Activated CD8-positive, alpha-beta T cell treated with anti-CD3 and anti-CD28 coated beads for 36 hours (primary cell): Measurements from ENCODE around the gene GEMIN5. TPM values are rescaled to one million over a fixed set of nuclear protein-coding genes. Genes with fewer than 3 reads are reported as not detected.
A peak's percentile ranks its signal among the peaks of the same experiment; 100 is the strongest.
"Not testable (repeated sequence)": the region's sequence is repeated elsewhere in the genome, so short reads cannot be mapped to it uniquely, and the experiment has no call there.

Source experiments
- ATAC-seq: fragments of 200-7000 bp; cut with Tn5 transposase; one replicate; pipeline ENCODE4 v1.10.0; 2021; ENCODE audit warnings: mild to moderate bottlenecking, moderate library complexity
- CTCF ChIA-PET: fragments of 350-600 bp; sonication (Branson Sonifier 250); formaldehyde crosslinking; loops from one replicate; lab custom pipeline; 2021; ENCODE audit warnings: antibody characterized with exemption; lab: Charles Lee
- POLR2A ChIA-PET: fragments of 350-600 bp; sonication (Branson Sonifier 250); formaldehyde crosslinking; loops from one replicate; lab custom pipeline; 2021; ENCODE audit warnings: antibody characterized with exemption; lab: Charles Lee
- DNase-seq: peaks from one replicate; pipeline ENCODE4 v3.0.0-alpha.2; 2020
- H3K27ac Mint-ChIP-seq: one replicate; pipeline ENCODE4 v1.8.0; 2021; ENCODE audit warnings: mild to moderate bottlenecking, mixed read lengths
- H3K27me3 Mint-ChIP-seq: one replicate; pipeline ENCODE4 v1.8.0; 2021; ENCODE audit warnings: mixed read lengths
- H3K36me3 Mint-ChIP-seq: one replicate; pipeline ENCODE4 v1.8.0; 2021; ENCODE audit warnings: low read depth, mixed read lengths
- H3K4me1 Mint-ChIP-seq: one replicate; pipeline ENCODE4 v1.8.0; 2021; ENCODE audit warnings: low read depth, mixed read lengths
- H3K4me3 Mint-ChIP-seq: one replicate; pipeline ENCODE4 v1.8.0; 2021; ENCODE audit warnings: mild to moderate bottlenecking, moderate library complexity, mixed read lengths
- H3K9me3 Mint-ChIP-seq: one replicate; pipeline ENCODE4 v1.8.0; 2021; ENCODE audit warnings: mixed read lengths
- intact Hi-C: fragments of 100-400 bp; cut with micrococcal nuclease; formaldehyde crosslinking; loops from one replicate; pipeline ENCODE4 v1.10.0; 2022
- total RNA-seq, 2 experiments: library from RNA; stranded (reverse); gene quantifications; one replicate each; pipeline ENCODE4 v1.2.3, GENCODE V29; 2021
- TF ChIP-seq, protein P1 (sequence below): fragments of 200-600 bp; IDR thresholded peaks from one replicate; pipeline ENCODE4 v1.8.0; 2022; ENCODE audit warnings: antibody characterized with exemption, mild to moderate bottlenecking

Gene GEMIN5
- total RNA-seq, 2 experiments from 2014 or later, result 32.1 to 33.0 TPM

DNA sequence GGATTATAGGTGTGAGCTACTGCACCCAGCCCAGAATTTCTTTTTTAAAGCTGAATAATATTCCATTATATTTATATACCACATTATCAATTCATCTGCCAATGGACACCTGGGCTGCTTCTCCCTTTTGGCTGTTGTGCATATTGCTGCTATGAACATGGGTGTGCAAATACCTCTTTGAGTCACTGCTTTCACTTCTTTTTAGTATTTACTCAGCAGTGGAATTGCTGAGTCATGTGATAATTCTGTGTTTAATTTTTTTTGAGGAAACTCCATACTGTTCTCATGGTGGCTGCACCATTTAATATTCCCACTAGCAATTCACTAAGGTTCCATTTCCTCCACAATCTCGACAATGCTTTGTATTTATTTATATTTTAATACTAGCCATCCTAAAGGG is 39.4 kb upstream of the GEMIN5 start:
- H3K4me3 Mint-ChIP-seq, result no peak overlapping the region

DNA sequence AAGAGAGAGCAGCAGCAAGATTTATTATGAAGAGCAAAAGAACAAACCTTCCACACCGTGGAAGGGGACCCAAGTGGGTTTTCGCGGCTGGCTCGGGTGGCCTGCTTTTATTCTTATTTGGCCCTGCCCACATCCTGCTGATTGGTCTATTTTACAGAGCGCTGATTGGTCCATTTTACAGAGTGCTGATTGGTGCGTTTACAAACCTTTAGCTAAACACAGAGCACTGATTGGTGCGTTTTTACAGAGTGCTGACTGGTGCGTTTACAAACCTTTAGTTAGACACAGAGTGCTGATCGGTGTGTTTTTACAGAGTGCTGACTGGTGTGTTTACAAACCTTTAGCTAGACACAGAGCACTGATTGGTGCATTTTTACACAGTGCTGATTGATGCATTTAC is 38.1 kb upstream of the GEMIN5 start:
- H3K9me3 Mint-ChIP-seq, POLR2A ChIA-PET, H3K4me3 Mint-ChIP-seq, intact Hi-C loops, H3K27ac Mint-ChIP-seq, DNase-seq, H3K4me1 Mint-ChIP-seq, H3K27me3 Mint-ChIP-seq, ATAC-seq: not testable (repeated sequence)
- CTCF ChIA-PET, result interaction anchor here (0.9 kb wide), 1 partner anchor 28 kb away, joined by 3 read pairs; no protein-coding TSS in a partner anchor
- peaks cover 11% of the 10 kb centered on the region for H3K36me3 Mint-ChIP-seq

More for the DNA sequence above, 39.4 kb upstream of the GEMIN5 start:
- CTCF ChIA-PET, result no interaction called here
- Mint-ChIP-seq H3K27ac (no peak overlapping the region), H3K4me1 (peaks cover 2% of the 10 kb centered on the region), H3K27me3 (no peaks in the 10 kb centered on the region), H3K36me3 (peaks cover 11% of the 10 kb centered on the region), H3K9me3 (peaks cover 8% of the 10 kb centered on the region)
- DNase-seq (no peak), ATAC-seq (no peak)
- POLR2A ChIA-PET, result no interaction called here
- intact Hi-C loops, result no loop called here
- TF ChIP-seq, protein P1, sequence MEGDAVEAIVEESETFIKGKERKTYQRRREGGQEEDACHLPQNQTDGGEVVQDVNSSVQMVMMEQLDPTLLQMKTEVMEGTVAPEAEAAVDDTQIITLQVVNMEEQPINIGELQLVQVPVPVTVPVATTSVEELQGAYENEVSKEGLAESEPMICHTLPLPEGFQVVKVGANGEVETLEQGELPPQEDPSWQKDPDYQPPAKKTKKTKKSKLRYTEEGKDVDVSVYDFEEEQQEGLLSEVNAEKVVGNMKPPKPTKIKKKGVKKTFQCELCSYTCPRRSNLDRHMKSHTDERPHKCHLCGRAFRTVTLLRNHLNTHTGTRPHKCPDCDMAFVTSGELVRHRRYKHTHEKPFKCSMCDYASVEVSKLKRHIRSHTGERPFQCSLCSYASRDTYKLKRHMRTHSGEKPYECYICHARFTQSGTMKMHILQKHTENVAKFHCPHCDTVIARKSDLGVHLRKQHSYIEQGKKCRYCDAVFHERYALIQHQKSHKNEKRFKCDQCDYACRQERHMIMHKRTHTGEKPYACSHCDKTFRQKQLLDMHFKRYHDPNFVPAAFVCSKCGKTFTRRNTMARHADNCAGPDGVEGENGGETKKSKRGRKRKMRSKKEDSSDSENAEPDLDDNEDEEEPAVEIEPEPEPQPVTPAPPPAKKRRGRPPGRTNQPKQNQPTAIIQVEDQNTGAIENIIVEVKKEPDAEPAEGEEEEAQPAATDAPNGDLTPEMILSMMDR, result no peak

DNA sequence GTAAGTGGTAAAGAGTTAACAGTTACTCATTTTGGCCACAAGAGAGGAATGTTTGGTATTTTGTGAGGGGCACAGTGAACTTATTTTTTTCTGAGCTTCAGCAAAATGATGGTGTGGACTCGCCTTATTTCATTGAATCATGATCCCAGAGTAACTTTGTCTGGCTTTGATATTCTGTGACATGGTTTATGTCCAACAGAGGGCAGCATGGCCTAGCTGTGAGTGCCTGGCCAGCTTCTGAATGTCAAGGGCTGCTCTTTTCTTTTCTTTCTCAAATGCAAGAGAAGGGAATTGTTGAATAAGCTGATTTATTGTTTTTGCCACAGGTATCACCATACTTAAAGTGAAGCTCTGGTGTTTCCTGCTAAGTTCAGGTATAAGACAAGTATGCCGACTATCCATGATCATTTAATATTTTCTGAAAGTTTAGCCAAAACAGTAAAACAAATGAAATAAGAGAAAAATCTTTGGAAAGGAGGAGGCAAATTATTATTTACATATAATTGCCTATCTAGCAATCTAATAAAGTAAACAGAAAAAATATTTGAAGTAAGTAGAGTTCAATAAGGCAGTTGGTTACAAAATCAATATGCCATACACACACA is 34.6 kb upstream of the GEMIN5 start:
- DNase-seq, result peak; percentile 22
- H3K9me3 Mint-ChIP-seq, result peaks cover 8% of the 10 kb centered on the region
- no peak for ATAC-seq
- H3K36me3 Mint-ChIP-seq, result peaks cover 21% of the 10 kb centered on the region
- TF ChIP-seq, protein P1, result peak; percentile 30
- no peak overlapping the region for H3K4me3 Mint-ChIP-seq
- POLR2A ChIA-PET, result no interaction called here
- CTCF ChIA-PET, result interaction anchor here (1.0 to 2.9 kb wide), 5 partner anchors 12 to 175 kb away, joined by 3 to 16 read pairs (median 4); no protein-coding TSS in a partner anchor
- H3K27me3 Mint-ChIP-seq, result no peaks in the 10 kb centered on the region
- intact Hi-C loops, result no loop called here
- peaks cover 2% of the 10 kb centered on the region for H3K4me1 Mint-ChIP-seq
- H3K27ac Mint-ChIP-seq, result no peak overlapping the region

DNA sequence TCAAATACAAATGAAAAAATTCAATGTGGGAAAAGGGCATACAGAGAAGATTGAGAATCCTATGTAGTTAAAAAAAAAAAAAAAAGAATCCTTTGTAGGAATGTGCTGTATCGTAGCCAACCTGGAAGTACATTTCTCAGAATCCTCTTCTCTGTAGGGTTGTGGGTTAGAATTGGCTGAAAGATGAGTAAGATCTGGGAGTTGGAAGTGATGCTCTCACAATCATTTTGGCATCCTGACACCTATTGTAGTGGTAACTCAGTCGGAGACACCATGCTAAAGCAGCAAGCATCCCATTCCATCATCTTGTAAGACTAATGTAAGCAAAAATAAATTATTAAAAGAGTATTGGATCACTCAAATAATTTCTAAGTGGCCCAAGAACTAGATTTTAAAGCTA is 33.5 kb upstream of the GEMIN5 start:
- TF ChIP-seq, protein P1, result no peak
- H3K27ac Mint-ChIP-seq, result no peak overlapping the region
- ATAC-seq, result no peak
- ChIA-PET CTCF (interaction anchor here (1.1 to 2.9 kb wide), 3 partner anchors 13 to 43 kb away, joined by 3 to 16 read pairs (median 4); no protein-coding TSS in a partner anchor), POLR2A (no interaction called here)
- H3K27me3 Mint-ChIP-seq, result no peaks in the 10 kb centered on the region
- peaks cover 26% of the 10 kb centered on the region for H3K36me3 Mint-ChIP-seq
- H3K4me3 Mint-ChIP-seq, result no peak overlapping the region
- intact Hi-C loops, result no loop called here
- peaks cover 8% of the 10 kb centered on the region for H3K9me3 Mint-ChIP-seq
- H3K4me1 Mint-ChIP-seq, result no peaks in the 10 kb centered on the region
- no peak for DNase-seq

DNA sequence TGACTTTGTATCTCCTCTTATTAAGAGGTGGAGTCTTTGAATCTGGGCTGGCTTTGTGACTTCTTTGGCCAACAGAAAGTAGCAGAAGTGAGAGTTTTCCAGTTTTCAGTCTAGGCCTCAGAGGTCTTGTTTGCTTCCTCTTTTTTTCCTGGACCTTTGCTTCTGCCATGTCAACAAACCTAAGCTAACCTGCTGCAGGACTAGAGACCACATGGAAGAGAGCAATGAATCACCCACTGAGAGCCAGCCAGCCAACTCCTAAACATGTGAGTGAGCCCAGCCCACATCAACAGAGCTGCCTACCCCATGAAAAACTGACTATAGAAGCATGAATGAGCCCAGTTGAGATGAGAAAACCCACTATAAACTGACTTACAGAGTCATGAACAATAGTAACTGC is 32.7 kb upstream of the GEMIN5 start:
- Mint-ChIP-seq H3K27me3 (no peaks in the 10 kb centered on the region), H3K4me1 (no peaks in the 10 kb centered on the region), H3K4me3 (no peak overlapping the region), H3K36me3 (peaks cover 24% of the 10 kb centered on the region), H3K27ac (no peak overlapping the region), H3K9me3 (peaks cover 4% of the 10 kb centered on the region)
- intact Hi-C loops, result no loop called here
- ATAC-seq (no peak), DNase-seq (no peak)
- ChIA-PET POLR2A (no interaction called here), CTCF (interaction anchor here (1.1 kb wide), 1 partner anchor 43 kb away, joined by 3 read pairs; no protein-coding TSS in a partner anchor)
- TF ChIP-seq, protein P1, result no peak
